Measurements from ENCODE around the gene FIGN. TPM values are rescaled to one million over a fixed set of nuclear protein-coding genes. Genes with fewer than 3 reads are reported as not detected.
A peak's percentile ranks its signal among the peaks of the same experiment; 100 is the strongest.

Gene FIGN, protein sequence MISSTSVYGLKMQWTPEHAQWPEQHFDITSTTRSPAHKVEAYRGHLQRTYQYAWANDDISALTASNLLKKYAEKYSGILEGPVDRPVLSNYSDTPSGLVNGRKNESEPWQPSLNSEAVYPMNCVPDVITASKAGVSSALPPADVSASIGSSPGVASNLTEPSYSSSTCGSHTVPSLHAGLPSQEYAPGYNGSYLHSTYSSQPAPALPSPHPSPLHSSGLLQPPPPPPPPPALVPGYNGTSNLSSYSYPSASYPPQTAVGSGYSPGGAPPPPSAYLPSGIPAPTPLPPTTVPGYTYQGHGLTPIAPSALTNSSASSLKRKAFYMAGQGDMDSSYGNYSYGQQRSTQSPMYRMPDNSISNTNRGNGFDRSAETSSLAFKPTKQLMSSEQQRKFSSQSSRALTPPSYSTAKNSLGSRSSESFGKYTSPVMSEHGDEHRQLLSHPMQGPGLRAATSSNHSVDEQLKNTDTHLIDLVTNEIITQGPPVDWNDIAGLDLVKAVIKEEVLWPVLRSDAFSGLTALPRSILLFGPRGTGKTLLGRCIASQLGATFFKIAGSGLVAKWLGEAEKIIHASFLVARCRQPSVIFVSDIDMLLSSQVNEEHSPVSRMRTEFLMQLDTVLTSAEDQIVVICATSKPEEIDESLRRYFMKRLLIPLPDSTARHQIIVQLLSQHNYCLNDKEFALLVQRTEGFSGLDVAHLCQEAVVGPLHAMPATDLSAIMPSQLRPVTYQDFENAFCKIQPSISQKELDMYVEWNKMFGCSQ
- total RNA-seq = 1 to 10 TPM in 2 of 4 donors, under 1 TPM in 2; 0.42 to 3.1 (median 1.3) TPM

GRCh38 chr2:163735685-163736432 lies at the start of gene FIGN:
Gene FIGN, minus strand, starts transcription at chr2:163736008. Its CDS starts 1,081 bp downstream, at chr2:163734927.
- H3K27me3 ChIP-seq = no peaks in the 10 kb centered on the region
- H3K4me1 ChIP-seq = peaks cover 0 to under 1% of the 10 kb centered on the region in 2 donors
- no peaks in the 10 kb centered on the region for H3K9me3 ChIP-seq
- ATAC-seq (peak; percentile 86), DNase-seq (peak; percentile 44 to 79)
- peak within 1 kb of the TSS; percentile 70 to 78 (median 77) for H3K4me3 ChIP-seq
- intact Hi-C loops (cut with DNase I; ENCODE audit: low total_unique reads) = no loop called here
- in situ Hi-C loops (cut with MboI; ENCODE audit: low sequenced_read_pairs in 4 of 4) = no loop called here
- H3K36me3 ChIP-seq = no peaks in the 10 kb centered on the region
- peak; percentile 44 to 86 for TF ChIP-seq POLR2A (IDR thresholded peaks at IDR 0.05)
- TF ChIP-seq, protein P1, sequence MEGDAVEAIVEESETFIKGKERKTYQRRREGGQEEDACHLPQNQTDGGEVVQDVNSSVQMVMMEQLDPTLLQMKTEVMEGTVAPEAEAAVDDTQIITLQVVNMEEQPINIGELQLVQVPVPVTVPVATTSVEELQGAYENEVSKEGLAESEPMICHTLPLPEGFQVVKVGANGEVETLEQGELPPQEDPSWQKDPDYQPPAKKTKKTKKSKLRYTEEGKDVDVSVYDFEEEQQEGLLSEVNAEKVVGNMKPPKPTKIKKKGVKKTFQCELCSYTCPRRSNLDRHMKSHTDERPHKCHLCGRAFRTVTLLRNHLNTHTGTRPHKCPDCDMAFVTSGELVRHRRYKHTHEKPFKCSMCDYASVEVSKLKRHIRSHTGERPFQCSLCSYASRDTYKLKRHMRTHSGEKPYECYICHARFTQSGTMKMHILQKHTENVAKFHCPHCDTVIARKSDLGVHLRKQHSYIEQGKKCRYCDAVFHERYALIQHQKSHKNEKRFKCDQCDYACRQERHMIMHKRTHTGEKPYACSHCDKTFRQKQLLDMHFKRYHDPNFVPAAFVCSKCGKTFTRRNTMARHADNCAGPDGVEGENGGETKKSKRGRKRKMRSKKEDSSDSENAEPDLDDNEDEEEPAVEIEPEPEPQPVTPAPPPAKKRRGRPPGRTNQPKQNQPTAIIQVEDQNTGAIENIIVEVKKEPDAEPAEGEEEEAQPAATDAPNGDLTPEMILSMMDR (IDR thresholded peaks at IDR 0.05 in 4 of 5, conservative IDR thresholded peaks at IDR 0.05 in 1 of 5) = no peak
- peak within 1 kb of the TSS; percentile 86 to 92 (median 88) for H3K27ac ChIP-seq

DNA sequence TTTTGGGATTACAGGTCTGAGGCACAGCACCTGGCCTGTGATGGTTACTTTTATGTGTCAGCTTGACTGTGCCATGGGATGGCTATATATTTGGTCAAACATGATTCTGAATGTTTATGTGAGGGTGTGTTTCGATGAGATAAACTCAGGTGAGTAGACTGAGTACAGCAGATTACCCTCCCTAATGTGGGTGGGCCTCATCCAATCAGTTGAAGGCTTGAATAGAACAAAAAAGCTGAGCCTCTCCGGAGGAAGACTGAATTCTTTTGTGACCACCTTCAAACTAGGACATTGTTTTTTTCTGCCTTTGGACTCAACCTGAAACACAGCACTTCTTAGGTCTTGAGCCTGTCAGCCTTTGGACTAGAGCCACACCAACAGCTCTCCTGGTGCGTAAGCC lies 49.4 kb upstream of the FIGN start:
- H3K9me3 ChIP-seq = no peaks in the 10 kb centered on the region
- DNase-seq (no peak), ATAC-seq (no peak)
- in situ Hi-C loops (cut with MboI; ENCODE audit: low sequenced_read_pairs in 4 of 4) (no loop called here), intact Hi-C loops (cut with DNase I; ENCODE audit: low total_unique reads) (no loop called here)
- H3K36me3 ChIP-seq = no peaks in the 10 kb centered on the region
- H3K27ac ChIP-seq = no peak overlapping the region
- H3K4me3 ChIP-seq = no peak overlapping the region
- H3K27me3 ChIP-seq = no peaks in the 10 kb centered on the region
- no peaks in the 10 kb centered on the region for H3K4me1 ChIP-seq
- TF ChIP-seq, protein P1 (IDR thresholded peaks at IDR 0.05 in 4 of 5, conservative IDR thresholded peaks at IDR 0.05 in 1 of 5) = no peak
- TF ChIP-seq POLR2A (IDR thresholded peaks at IDR 0.05) = no peak

DNA sequence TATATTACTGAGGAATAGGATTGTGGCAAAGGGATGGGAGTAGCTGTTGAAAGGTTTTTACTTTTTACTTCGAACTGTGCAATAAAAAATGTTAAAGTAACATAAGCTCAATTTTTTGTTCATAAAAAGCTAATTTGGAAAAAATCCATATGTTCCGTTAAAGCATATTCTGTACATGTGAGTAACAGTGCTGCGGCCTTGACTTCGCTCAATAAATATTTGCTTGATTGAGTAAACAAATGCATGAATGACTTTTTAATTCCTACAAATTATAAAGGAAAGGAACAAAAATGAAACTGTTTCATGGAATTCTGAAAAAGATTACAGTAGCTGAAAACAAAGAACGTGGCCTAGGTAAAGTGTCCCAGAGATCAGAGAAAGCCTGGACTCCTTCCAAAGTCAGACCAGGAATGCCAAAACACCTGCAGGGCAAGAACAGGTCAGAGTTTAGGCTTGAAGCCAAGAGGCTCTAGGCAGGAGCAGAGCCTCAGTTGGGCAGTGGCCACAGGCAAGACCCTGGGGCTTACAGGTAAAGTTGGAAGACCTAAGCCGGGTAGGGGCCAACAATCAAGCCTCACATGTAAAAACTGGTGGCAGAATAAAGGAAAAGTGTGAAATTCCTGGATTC lies 44.3 kb upstream of the FIGN start:
- H3K27ac ChIP-seq = no peak overlapping the region
- intact Hi-C loops (cut with DNase I; ENCODE audit: low total_unique reads) (no loop called here), in situ Hi-C loops (cut with MboI; ENCODE audit: low sequenced_read_pairs in 4 of 4) (no loop called here)
- ATAC-seq = no peak
- TF ChIP-seq, protein P1 (IDR thresholded peaks at IDR 0.05 in 4 of 5, conservative IDR thresholded peaks at IDR 0.05 in 1 of 5) = no peak
- no peaks in the 10 kb centered on the region for H3K36me3 ChIP-seq
- H3K4me3 ChIP-seq = no peak overlapping the region
- no peak for DNase-seq
- H3K27me3 ChIP-seq = no peaks in the 10 kb centered on the region
- no peaks in the 10 kb centered on the region for H3K9me3 ChIP-seq
- H3K4me1 ChIP-seq = no peaks in the 10 kb centered on the region

DNA sequence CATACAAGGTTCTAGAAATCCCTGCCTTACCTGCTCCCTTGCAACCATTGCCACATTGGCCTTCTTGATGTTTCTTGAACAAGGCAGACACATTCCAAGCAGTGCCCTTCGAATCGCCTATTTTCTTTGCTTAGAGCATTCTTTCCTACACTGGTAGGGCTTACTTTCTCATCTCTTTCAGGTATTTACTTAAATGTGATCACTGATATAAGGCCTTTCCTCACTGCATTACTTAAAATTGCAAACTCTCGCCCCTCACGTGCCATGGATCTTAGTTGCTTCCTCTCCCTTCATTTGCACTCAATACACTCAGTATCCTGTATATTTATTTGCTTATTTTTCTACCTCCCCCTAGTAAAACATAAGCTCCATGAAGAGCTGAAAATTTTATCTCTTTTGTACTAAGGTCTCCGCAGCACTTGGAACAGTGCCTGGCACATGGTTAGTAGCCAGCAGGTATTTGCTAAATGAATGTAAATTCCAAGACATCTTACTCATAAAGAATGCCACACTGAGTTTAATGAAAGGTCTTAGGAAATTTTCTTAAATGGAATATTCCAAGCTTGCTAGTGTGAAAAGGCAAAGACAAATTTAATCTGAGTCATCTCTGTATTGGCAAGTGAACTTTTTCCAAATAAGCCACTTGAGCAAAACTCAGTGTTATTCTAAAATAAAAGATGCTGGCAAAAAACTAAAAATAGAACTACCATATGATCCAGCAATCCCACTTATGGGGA lies 42.4 kb upstream of the FIGN start:
- intact Hi-C loops (cut with DNase I; ENCODE audit: low total_unique reads) = no loop called here
- Histone ChIP-seq H3K4me1 (no peaks in the 10 kb centered on the region), H3K4me3 (no peak overlapping the region), H3K36me3 (no peaks in the 10 kb centered on the region), H3K9me3 (no peaks in the 10 kb centered on the region), H3K27me3 (no peaks in the 10 kb centered on the region), H3K27ac (no peak overlapping the region)
- in situ Hi-C loops (cut with MboI; ENCODE audit: low sequenced_read_pairs in 4 of 4) = no loop called here
- TF ChIP-seq, protein P1 (IDR thresholded peaks at IDR 0.05 in 4 of 5, conservative IDR thresholded peaks at IDR 0.05 in 1 of 5) = no peak
- no peak for TF ChIP-seq POLR2A (IDR thresholded peaks at IDR 0.05)
- ATAC-seq = no peak
- DNase-seq = no peak

Data from gastrocnemius medialis (tissue), 4 donors.